HK-2 (cell line): ENCODE results near the gene ZNF879.

Experiments used
- DNase-seq: peaks from one replicate; pipeline ENCODE4 v3.0.0-alpha.2; 2018; ENCODE audit not compliant: unreplicated experiment

The ZNF879 gene

DNA sequence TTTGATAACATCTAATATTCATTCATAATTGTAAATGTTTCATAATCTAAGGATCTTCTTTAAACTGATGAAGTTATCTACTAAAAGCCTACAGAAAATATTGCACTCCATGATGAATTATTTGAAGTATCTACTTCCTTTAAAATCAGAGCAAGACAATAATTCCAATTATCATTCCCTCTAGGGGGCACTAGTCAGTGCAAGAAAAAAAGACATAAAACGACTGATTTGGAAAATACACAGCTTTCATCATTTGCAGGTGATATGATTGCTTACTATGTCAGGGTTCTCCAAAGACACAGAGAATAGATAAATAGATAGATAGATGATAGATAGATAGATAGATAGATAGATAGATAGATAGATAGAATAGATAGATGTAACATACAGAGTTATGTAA is 14.9 kb upstream of the ZNF879 start:
- DNase-seq = no peak

- DNase-seq = no peak
Measured at GRCh38 chr5:179033004-179033580, 9.5 kb downstream of the ZNF879 start.

- no peak for DNase-seq
Measured at GRCh38 chr5:179044765-179045164, 21.2 kb downstream of the ZNF879 start.

DNA sequence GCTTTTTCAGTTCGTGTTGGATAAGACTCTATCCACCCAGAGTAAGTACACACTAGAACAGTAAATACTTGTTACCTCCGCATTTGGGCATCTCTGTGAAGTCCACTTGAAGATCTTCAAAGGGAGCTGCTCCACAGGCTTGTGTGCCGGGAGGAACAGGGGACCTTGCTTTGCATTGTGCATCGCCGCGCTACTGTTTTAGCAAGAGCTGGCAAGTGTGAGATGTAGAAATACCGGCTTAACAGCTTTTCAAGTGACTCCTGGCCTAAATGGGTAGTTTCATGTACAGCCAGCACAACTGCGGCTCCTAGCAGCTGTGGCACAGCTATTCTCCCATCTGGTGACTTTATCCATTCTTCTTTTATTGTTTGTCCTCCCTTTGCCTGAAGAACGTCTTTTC is 28.2 kb downstream of the ZNF879 start:
- no peak for DNase-seq

- DNase-seq = no peak
Measured at GRCh38 chr5:179054036-179054785, 30.6 kb downstream of the ZNF879 start.

- DNase-seq = no peak
Measured at GRCh38 chr5:179054876-179055275, 31.3 kb downstream of the ZNF879 start.

GRCh38 chr5:179055436-179055835 is 31.8 kb downstream of the ZNF879 start:
- DNase-seq = no peak

DNA sequence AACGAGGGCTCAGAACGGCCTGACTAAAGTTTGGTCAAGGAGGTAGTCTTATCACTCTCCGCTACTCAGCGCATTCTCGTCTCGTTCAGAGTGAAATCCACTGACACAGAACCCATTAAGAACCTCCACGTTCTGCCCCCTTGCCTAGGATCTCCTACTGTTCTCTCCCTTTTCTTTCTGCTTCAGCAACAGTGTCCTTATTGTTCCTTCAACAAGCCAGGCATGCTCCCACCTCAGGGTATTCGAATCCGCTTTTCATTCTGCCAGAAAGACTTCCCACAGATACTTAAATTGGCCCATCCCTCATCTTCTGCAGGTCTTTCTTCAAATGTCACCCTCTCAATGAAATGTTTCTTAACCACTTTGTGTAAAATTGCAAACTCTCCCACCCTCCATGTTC is 32.2 kb downstream of the ZNF879 start:
- no peak for DNase-seq

DNA sequence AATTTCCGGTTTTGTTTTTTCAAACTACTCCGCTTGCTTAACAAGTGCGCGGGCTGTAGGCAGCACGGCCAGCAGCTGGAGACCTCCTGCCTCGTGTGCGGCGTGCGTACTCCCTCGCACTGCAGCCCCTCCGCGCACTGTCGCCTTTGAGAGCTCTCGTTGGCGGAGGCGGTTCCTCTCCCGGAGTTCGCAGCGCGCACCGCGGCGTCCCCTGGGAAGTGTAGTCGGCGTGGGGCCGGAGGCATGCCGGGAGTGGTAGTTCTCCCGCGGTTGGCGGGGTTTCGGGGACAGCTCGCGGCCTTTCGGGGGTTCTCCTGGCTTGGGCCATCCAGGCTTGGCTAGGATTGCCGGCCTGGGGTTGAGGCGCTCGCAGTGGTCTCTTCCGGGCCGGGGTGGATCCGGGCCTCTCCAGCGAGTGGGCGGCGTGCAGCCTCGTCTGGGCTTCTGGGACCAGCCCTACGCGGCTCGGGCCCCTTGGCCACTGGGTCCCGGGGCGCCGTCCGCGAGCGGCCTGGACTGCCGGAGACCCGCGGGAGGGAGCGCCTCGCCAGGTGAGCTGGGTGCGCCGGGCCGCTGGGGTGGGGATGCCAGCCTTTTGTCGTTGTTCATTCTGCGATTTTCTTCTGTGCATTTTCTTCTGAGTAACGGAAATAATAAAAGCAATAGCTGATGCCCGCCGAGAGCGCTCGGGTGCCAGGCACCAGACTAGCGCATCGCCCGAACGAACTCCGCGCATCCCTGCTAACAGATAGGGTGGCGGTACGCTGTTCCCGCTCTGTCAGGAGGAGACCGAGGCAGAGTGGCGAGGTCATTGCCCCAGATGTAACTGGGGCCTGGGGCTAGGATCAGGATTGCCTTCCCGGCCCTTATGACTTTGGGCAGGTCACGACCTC is 36.8 kb downstream of the ZNF879 start, which contains the start of gene ZNF354C:
Gene ZNF354C, plus strand, starts transcription at position 258 of the 893 bp plus-strand sequence. CDS start 1,696 bp downstream, outside the sequence.
- DNase-seq = peak; percentile 78

DNA sequence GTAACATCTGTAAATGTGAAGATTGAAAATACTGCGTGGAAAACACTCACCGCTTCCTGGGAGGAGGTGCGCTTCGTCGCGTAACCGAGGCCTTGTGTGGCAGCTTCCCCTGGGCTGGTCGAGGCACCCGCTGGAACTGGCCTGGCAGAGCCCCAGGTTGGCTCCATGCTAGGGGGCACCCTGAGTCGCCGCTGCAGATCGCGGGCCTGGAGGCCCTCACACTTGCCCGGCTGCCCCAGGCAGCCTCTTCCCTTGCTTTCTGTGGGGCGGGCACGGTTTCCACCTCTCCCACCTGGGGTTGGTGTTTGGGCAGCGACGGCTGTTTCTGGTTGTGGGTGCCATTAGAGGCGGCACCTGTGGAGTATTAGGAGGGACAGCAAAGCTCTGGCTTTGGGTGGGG is 37.4 kb downstream of the ZNF879 start:
- DNase-seq = no peak

DNA sequence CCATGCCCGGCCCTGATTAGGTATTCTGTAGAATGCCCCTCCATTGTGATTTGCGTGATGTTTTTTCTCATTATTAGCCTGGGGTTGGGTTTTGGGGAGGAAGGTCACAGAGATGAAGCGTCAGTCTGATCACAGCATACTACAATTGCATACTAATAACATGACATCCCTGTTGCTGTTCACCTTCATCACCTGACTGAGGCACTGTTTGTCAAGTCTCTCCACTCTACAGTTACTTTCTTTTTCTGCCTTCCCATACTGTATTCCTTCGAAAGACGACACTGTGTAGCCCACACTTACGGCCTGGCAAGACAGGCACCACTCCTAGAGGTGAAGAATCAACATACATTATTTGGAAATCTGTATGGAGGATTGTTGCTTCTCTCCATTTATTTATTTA is 42.1 kb downstream of the ZNF879 start:
- no peak for DNase-seq

- no peak for DNase-seq
Measured at GRCh38 chr5:179079165-179079987, 55.8 kb downstream of the ZNF879 start.

DNA sequence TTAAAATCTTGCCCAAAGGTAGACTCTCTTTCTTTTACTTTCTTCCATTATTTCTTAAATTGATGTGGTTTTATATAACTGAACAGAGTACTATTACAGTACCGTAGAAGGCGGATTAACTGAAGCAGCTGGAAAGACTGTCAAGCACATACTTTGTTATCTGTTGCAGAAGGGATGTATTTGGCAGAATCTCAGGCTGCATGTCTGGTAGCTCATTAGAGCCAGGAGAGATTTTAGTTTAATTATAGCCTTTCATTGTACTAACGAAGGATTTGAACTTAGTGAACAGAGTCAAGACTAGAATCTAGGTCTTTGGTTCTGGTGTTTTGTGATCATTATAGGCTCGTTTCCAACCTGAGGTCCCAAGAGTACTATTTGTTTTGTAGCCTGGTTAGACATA is 57.1 kb downstream of the ZNF879 start:
- DNase-seq = no peak
